PC-3 (cell line): ENCODE data around the gene DNAL4. TPM values are rescaled to one million over a fixed set of nuclear protein-coding genes. Genes with fewer than 3 reads are reported as not detected.
"Not testable (repeated sequence)": the region's sequence is repeated elsewhere in the genome, so short reads cannot be mapped to it uniquely, and the experiment has no call there.

Experiments
- ATAC-seq: fragments of 200-7000 bp; cut with Tn5 transposase; 2 replicates; pipeline ENCODE4 v1.9.1; 2020; ENCODE audit warnings: mild to moderate bottlenecking, moderate library complexity
- BruUV-seq: library from RNA; stranded (reverse); fragments of 400-500 nt; replicated peaks from 2 replicates; lab custom pipeline; 2021; lab: Mats Ljungman, UMichigan
- CTCF ChIA-PET: fragments of 300-600 bp; sonication (Branson Sonifier 250); formaldehyde crosslinking; loops from one replicate; lab custom pipeline; 2022; ENCODE audit warnings: antibody characterized with exemption; lab: Charles Lee
- POLR2A ChIA-PET: fragments of 300-600 bp; sonication (Branson Sonifier 250); formaldehyde crosslinking; loops from one replicate; lab custom pipeline; 2022; ENCODE audit warnings: antibody characterized with exemption; ENCODE audit not compliant: unreplicated experiment; lab: Charles Lee
- DNase-seq: peaks from one replicate; pipeline ENCODE4 v3.0.0-alpha.2; 2015
- H2AFZ ChIP-seq: fragments of 300-600 bp; sonication (generic); 2 replicates; pipeline ENCODE4 v1.6.0; 2016; ENCODE audit warnings: antibody characterized with exemption, low read length
- H3F3A ChIP-seq: fragments of 300-600 bp; sonication (generic); one replicate; pipeline ENCODE4 v1.6.0; 2017; ENCODE audit warnings: antibody characterized with exemption, low read length, control low read depth, mild to moderate bottlenecking; ENCODE audit not compliant: unreplicated experiment
- H3K27ac ChIP-seq: fragments of 300-600 bp; sonication (generic); 2 replicates; pipeline ENCODE4 v1.5.1; 2016; ENCODE audit warnings: mild to moderate bottlenecking, low read length
- H3K27me3 ChIP-seq: fragments of 300-600 bp; sonication (generic); 2 replicates; pipeline ENCODE4 v1.6.1; 2016; ENCODE audit warnings: low read length, mixed read lengths
- H3K36me3 ChIP-seq: fragments of 300-600 bp; sonication (generic); 2 replicates; pipeline ENCODE4 v1.6.1; 2016; ENCODE audit warnings: low read depth, mixed run types, low read length, mixed read lengths
- H3K4me1 ChIP-seq: fragments of 300-600 bp; sonication (generic); 2 replicates; pipeline ENCODE4 v1.5.1; 2016; ENCODE audit warnings: low read length; ENCODE audit not compliant: insufficient read depth
- H3K4me2 ChIP-seq: fragments of 300-600 bp; sonication (generic); 2 replicates; pipeline ENCODE4 v1.6.0; 2016; ENCODE audit warnings: low read length
- H3K4me3 ChIP-seq: fragments of 300-600 bp; sonication (generic); 2 replicates; pipeline ENCODE4 v1.5.1; 2016; ENCODE audit warnings: mild to moderate bottlenecking, low read length, mixed read lengths
- H3K79me2 ChIP-seq: fragments of 300-600 bp; sonication (generic); 2 replicates; pipeline ENCODE4 v1.6.1; 2017; ENCODE audit warnings: low read length, mixed read lengths
- H3K9ac ChIP-seq: fragments of 300-600 bp; sonication (generic); 2 replicates; pipeline ENCODE4 v1.6.0; 2016; ENCODE audit warnings: mild to moderate bottlenecking, low read length
- H3K9me2 ChIP-seq: fragments of 300-600 bp; sonication (generic); replicated peaks from 2 replicates; pipeline ENCODE4 v1.6.1; 2016; ENCODE audit warnings: mixed run types, low read length, mixed read lengths
- H3K9me3 ChIP-seq: fragments of 300-600 bp; sonication (generic); 2 replicates; pipeline ENCODE4 v1.6.1; 2016; ENCODE audit warnings: low read length, mixed read lengths
- H4K20me1 ChIP-seq: fragments of 300-600 bp; sonication (generic); 2 replicates; pipeline ENCODE4 v1.6.1; 2016; ENCODE audit warnings: low read length, mixed read lengths
- EZH2 ChIP-seq: fragments of 300-600 bp; sonication (generic); IDR thresholded peaks from one replicate; pipeline ENCODE4 v1.6.1; 2017; ENCODE audit warnings: antibody characterized with exemption, mild to moderate bottlenecking, low read length; ENCODE audit not compliant: unreplicated experiment
- EZH2phosphoT487 ChIP-seq: fragments of 300-600 bp; sonication (generic); IDR thresholded peaks from 2 replicates; pipeline ENCODE4 v1.6.1; 2018; ENCODE audit warnings: mild to moderate bottlenecking, antibody characterized with exemption, low read length, borderline replicate concordance
- intact Hi-C: fragments of 100-400 bp; cut with micrococcal nuclease; formaldehyde crosslinking; loops from 2 replicates; pipeline ENCODE4 v1.9.0; 2023
- total RNA-seq: library from RNA; depleted of rRNA; stranded (reverse); fragments of >200 nt; gene quantifications from 2 replicates; pipeline ENCODE4 v1.2.3, GENCODE V29; 2014
- TF ChIP-seq, protein P1 (sequence below): fragments of 300-600 bp; sonication (generic); conservative IDR thresholded peaks from 2 replicates; pipeline ENCODE4 v1.5.1; 2017; ENCODE audit warnings: antibody characterized with exemption, low read depth, mild to moderate bottlenecking, low read length

The DNAL4 gene
- total RNA-seq, 1 experiment from 2014 or later: 22.5 TPM

GRCh38 chr22:38811241-38811640, 17.3 kb upstream of the DNAL4 start:
- no peak for DNase-seq
- intact Hi-C loops: no loop called here
- ATAC-seq: no peak

DNA sequence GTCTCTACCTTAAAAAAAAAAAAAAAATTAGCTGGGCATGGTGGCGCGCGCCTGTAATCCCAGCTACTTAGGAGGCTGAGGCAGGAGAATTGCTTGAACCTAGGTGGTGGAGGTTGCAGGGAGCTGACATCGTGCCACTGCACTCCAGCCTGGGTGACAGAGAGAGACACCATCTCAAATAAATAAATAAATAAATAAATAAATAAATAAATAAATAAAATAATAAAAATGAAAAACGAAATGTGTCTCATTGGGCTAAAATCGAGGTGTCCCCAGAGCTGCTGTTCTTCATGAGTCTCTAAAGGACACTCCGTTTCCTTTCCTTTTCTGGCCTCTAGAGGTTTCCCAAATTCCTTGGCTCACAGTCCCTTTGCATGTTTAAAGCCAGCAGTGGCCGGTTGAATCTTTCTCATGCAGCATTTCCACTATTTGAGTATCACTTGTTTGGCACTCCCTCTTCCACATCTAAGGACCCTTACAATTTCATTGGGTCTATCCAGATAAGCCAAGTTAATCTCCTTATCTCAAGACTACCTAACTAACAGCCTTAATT, 11.2 kb upstream of the DNAL4 start:
- H4K20me1 ChIP-seq, H3K4me2 ChIP-seq, DNase-seq, H3K79me2 ChIP-seq, BruUV-seq, H3K27ac ChIP-seq, CTCF ChIA-PET, H3K4me1 ChIP-seq, H3K9me3 ChIP-seq, H3K4me3 ChIP-seq, H3K9me2 ChIP-seq, H3K36me3 ChIP-seq, H3F3A ChIP-seq, H3K27me3 ChIP-seq, intact Hi-C loops, H2AFZ ChIP-seq, ATAC-seq, H3K9ac ChIP-seq: not testable (repeated sequence)
- POLR2A ChIA-PET: interaction anchor here (0.5 kb wide), 1 partner anchor 752 kb away, joined by 5 read pairs; no protein-coding TSS in a partner anchor

More at GRCh38 chr22:38811241-38811640, 17.3 kb upstream of the DNAL4 start:
- no TSS peak for BruUV-seq
- Histone ChIP-seq H3K36me3 (no peaks in the 10 kb centered on the region), H3K4me1 (no peaks in the 10 kb centered on the region), H3K4me3 (no peak overlapping the region), H3K27me3 (peaks cover 9% of the 10 kb centered on the region; the same call in 1 of the 2 replicates), H3K9ac (no peak overlapping the region), H3K79me2 (no peaks in the 10 kb centered on the region), H3K4me2 (no peak overlapping the region), H4K20me1 (no peaks in the 10 kb centered on the region), H3K9me2 (no peaks in the 10 kb centered on the region), H3K9me3 (no peaks in the 10 kb centered on the region), H3K27ac (no peak overlapping the region), H3F3A (no peaks in the 10 kb centered on the region), H2AFZ (no peak overlapping the region)
- CTCF ChIA-PET: no interaction called here
- POLR2A ChIA-PET: no interaction called here
- TF ChIP-seq, protein P1, sequence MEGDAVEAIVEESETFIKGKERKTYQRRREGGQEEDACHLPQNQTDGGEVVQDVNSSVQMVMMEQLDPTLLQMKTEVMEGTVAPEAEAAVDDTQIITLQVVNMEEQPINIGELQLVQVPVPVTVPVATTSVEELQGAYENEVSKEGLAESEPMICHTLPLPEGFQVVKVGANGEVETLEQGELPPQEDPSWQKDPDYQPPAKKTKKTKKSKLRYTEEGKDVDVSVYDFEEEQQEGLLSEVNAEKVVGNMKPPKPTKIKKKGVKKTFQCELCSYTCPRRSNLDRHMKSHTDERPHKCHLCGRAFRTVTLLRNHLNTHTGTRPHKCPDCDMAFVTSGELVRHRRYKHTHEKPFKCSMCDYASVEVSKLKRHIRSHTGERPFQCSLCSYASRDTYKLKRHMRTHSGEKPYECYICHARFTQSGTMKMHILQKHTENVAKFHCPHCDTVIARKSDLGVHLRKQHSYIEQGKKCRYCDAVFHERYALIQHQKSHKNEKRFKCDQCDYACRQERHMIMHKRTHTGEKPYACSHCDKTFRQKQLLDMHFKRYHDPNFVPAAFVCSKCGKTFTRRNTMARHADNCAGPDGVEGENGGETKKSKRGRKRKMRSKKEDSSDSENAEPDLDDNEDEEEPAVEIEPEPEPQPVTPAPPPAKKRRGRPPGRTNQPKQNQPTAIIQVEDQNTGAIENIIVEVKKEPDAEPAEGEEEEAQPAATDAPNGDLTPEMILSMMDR: no peak
- TF ChIP-seq EZH2phosphoT487 (no peak), EZH2 (no peak)

DNA sequence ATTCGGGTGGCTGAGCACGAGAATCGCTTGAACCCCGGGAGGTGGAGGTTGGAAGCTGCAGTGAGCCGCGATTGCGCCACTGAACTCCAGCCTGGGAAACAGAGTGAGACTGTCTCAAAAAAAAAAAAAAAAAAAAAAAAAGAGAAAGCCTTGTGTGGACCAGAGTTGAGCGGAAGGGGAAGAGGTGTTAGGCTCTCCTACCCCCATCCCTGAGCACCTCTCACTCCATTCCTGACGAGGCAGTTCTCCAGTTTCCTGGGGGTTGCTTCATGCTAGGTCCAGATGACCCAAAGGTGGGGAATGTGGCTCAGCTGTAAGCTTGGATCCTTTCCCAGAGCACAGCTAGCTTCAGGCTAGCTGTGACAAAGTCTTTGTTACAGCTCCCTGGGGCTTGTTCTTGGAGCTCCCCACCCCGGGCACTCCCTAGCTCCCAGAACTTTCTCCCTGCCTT, 8.8 kb upstream of the DNAL4 start:
- Histone ChIP-seq H2AFZ (no peak overlapping the region), H3K27me3 (no peaks in the 10 kb centered on the region), H3K36me3 (no peaks in the 10 kb centered on the region), H3K9ac (no peak overlapping the region), H3K9me3 (no peaks in the 10 kb centered on the region), H3K79me2 (no peaks in the 10 kb centered on the region), H3F3A (no peaks in the 10 kb centered on the region), H3K4me2 (no peak overlapping the region), H4K20me1 (no peaks in the 10 kb centered on the region), H3K27ac (no peak overlapping the region), H3K9me2 (no peaks in the 10 kb centered on the region), H3K4me1 (no peaks in the 10 kb centered on the region), H3K4me3 (no peak overlapping the region)
- intact Hi-C loops: no loop called here
- BruUV-seq: no TSS peak
- DNase-seq (peak; percentile 87), ATAC-seq (peak; percentile 65)
- POLR2A ChIA-PET: interaction anchor here (0.7 kb wide), 2 partner anchors 10 to 180 kb away, joined by 8 to 12 read pairs; partner anchors contain the start of gene APOBEC3B
- no peak for TF ChIP-seq EZH2
- TF ChIP-seq, protein P1: no peak
- TF ChIP-seq EZH2phosphoT487: no peak
- CTCF ChIA-PET: no interaction called here
